H1 (cell line): Measurements from ENCODE around the gene ARHGEF10L. TPM values are rescaled to one million over a fixed set of nuclear protein-coding genes. Genes with fewer than 3 reads are reported as not detected.

Source experiments
- BACH1 ChIP-seq: IDR thresholded peaks from 2 replicates; pipeline ENCODE4 v1.6.1; 2012; ENCODE audit warnings: low read length, improper control_type of control experiment
- CHD2 ChIP-seq: IDR thresholded peaks from 2 replicates; pipeline ENCODE4 v1.6.1; 2012; ENCODE audit warnings: low read length, improper control_type of control experiment
- CHD7 ChIP-seq: fragments of 300-600 bp; sonication (generic); IDR thresholded peaks from 2 replicates; pipeline ENCODE4 v1.7.1; 2012; ENCODE audit warnings: low read length, moderate library complexity, mild to moderate bottlenecking, inconsistent platforms; ENCODE audit not compliant: insufficient replicate concordance
- RNF2 ChIP-seq: fragments of 200-900, 300-1000 bp; sonication (generic); IDR thresholded peaks from 2 replicates; pipeline ENCODE4 v1.7.1; 2016; ENCODE audit warnings: borderline replicate concordance, low read depth, mild to moderate bottlenecking, antibody characterized with exemption, low read length; ENCODE audit not compliant: poor library complexity, severe bottlenecking; ENCODE audit errors: missing control alignments
- SP2 ChIP-seq: IDR thresholded peaks from 2 replicates; pipeline ENCODE4 v1.6.1; 2012; ENCODE audit warnings: mild to moderate bottlenecking, low read length, inconsistent platforms
- SRF ChIP-seq: IDR thresholded peaks from 2 replicates; pipeline ENCODE4 v1.6.1; 2011; ENCODE audit warnings: mild to moderate bottlenecking, low read depth, low read length, moderate library complexity
- TCF12 ChIP-seq: IDR thresholded peaks from 2 replicates; pipeline ENCODE4 v1.6.1; 2011; ENCODE audit warnings: low read depth, mild to moderate bottlenecking, low read length
- polyA plus RNA-seq, 7 experiments: library from polyadenylated mRNA; depleted of rRNA in 3 of 7; stranded (reverse) in 5 of 7; unstranded in 2 of 7; fragments of >200 nt in 5 of 7; fragments of 200-250 nt in 2 of 7; gene quantifications; 1 replicate in 5 of 7; 2 replicates in 1 of 7; 4 replicates in 1 of 7; pipeline versions ENCODE4 v1.2.1 to v1.2.3, GENCODE V29; 2011 to 2013; ENCODE audit warnings: missing spikeins in 2 of 7, mixed read lengths in 2 of 7
- total RNA-seq: library from RNA; stranded (reverse); fragmentation: NEBNext Ultra II Directional; extraction: Animal tissue kit (Norgen Biotek cat#: 25700); gene quantifications from 2 replicates; pipeline ENCODE4 v1.2.1, GENCODE V29; 2021

The ARHGEF10L gene
- total and polyA plus RNA-seq, 2 of the 8 experiments (the other 6 are each of a cell fraction or from before 2014, with no cell fraction given), result 33.6 to 39.6 TPM

- TF ChIP-seq CHD7 (no peak), TCF12 (no peak), RNF2 (no peak), SRF (no peak), BACH1 (no peak), CHD2 (no peak), SP2 (no peak)
Measured at GRCh38 chr1:17745479-17745955, 206.0 kb downstream of the ARHGEF10L start (continued).
